PC-9 (cell line): ENCODE results near the gene HPN.

Source experiments
- CTCF ChIP-seq: fragments of 200-600 bp; sonication (generic); conservative IDR thresholded peaks from 2 replicates; pipeline ENCODE4 v1.6.1; 2017; ENCODE audit warnings: mixed run types, antibody characterized with exemption, mild to moderate bottlenecking, moderate library complexity
- EZH2 ChIP-seq: fragments of 200-600 bp; sonication (generic); IDR thresholded peaks from 2 replicates; pipeline ENCODE4 v1.8.0; 2017; ENCODE audit warnings: antibody characterized with exemption, low read depth

DNA sequence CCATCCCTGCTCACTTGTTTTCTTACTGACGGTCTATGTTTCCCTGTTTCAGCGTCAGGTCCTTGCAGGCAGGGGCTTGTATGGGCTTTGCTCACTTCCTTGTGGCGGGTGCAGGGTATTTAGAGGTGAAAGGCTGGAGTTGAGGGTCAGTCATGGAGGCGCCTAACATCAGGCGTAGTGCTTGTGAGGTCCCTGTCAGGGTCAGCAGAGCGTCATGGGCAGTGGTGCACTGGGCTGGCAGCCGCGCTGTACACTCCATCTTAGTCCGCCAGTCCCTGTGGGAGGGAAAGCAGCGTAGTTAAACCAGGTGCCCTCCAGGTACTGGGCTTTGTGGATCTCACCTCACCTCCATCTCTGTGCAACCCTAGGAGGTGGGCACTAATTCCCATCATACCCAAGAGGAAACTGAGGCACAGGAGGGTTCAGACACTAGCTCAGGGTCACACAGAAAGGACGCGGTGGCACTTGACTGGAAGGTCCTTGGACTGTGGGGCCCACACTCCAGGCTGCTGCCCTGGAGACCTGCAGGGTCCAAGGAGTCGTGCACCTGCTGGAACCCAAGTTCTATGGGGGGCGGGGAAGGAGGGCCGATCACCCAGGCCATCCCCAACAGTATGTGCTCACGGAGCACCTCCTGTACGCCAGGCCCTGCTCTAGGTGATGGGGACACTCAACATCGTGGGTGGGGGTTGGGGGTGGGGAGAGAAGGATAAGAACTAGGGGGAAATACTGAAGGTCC lies 36.8 kb upstream of the HPN start:
- TF ChIP-seq CTCF (no peak), EZH2 (no peak)
